GM18873 (cell line): ENCODE data around the gene USP49.

Experiments used
- ATAC-seq: cut with Tn5 transposase; IDR thresholded peaks from one replicate; pipeline ENCODE4 v1.9.1; 2021; ENCODE audit warnings: mild to moderate bottlenecking, moderate library complexity, moderate number of reproducible peaks; ENCODE audit not compliant: unreplicated experiment, low FRiP score

USP49 gene

DNA sequence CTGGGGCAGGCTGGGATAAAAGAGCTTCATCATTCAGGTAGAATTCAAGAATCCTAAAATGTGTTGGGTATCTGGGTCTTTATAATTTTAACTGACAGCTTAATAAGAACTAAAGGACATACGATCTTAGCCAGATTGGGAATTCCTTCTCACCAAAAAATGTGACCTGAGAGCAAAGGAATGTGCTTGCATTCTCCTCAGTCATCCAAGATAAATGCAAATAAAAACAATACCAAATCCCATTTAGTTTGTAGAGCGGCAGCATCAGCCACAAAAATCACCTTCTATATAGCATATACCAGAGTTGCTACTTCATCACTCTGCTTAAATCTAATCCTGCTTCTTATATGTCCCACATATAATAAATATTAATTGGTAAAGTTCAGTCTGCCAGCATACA, 16.9 kb downstream of the USP49 start:
- no peak for ATAC-seq

DNA sequence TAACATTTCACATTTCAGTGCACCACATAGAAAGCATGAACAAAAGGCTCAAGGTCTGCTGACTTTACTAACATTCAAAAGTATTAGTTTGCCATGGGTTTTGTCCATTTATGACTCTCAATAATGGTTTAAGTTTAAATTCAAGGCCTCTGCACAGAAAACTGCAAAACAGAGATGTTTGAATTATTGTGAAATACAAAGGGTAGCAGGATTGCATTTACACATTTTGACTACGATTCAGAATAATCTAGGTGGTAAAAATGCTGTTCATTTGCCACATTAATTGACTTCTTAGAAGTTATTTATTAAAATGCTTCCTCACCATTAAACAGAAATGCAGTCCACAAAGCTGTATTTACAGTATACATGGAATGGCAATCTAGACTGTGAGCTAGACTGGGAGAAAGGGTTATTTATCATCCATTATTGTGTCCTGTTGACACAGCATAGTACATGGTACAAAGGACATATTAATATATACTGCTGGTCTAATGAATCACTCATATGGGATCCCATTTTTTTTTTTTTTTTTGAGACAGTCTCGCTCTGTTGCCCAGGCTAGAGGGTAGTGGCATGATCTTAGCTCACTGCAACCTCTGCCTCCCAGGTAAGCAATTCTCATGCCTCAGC, 18.0 kb downstream of the USP49 start:
- no peak for ATAC-seq

DNA sequence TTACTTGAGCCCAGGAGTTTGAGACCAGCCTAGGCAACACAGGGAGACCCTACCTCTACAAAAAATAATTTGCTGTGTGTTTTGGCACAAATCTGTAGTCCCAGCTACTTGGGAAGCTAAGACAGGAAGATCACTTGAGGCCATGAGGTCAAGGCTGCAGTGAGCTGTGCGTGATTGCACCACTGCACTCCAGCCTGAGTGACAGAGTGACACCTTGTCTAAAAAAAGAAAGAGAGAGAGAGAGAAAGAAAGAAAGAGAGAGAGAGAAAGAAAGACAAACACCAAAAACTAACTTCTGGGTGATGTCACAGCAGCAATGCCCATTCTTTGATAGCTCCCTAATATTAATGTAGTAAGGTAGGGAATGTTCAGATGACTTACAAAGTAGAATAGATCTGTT, 20.4 kb downstream of the USP49 start:
- no peak for ATAC-seq

DNA sequence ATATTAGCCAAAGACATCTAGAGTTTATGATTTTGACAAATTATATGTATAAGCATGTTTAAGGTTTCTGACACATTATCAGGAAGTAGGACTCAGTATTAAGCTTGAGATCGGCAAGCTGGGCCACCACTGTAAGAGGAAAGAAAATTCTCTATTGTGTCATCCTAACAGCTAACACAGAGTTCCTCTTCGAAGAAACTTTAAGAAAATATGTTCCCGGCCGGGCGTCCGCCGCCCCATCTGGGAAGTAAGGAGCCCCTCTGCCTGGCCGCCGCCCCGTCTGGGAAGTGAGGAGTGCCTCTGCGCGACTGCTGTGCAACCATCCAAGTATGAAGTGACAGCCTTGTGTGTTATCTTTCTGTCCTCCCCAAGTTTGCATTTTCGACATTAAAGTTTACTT, 23.0 kb downstream of the USP49 start:
- ATAC-seq: no peak

GRCh38 chr6:41871691-41872090, 23.5 kb downstream of the USP49 start:
- no peak for ATAC-seq

GRCh38 chr6:41859356-41859755, 35.8 kb downstream of the USP49 start:
- no peak for ATAC-seq

- no peak for ATAC-seq
Measured at GRCh38 chr6:41858703-41859102, 36.5 kb downstream of the USP49 start.

GRCh38 chr6:41850861-41851260, 44.3 kb downstream of the USP49 start:
- ATAC-seq: no peak

DNA sequence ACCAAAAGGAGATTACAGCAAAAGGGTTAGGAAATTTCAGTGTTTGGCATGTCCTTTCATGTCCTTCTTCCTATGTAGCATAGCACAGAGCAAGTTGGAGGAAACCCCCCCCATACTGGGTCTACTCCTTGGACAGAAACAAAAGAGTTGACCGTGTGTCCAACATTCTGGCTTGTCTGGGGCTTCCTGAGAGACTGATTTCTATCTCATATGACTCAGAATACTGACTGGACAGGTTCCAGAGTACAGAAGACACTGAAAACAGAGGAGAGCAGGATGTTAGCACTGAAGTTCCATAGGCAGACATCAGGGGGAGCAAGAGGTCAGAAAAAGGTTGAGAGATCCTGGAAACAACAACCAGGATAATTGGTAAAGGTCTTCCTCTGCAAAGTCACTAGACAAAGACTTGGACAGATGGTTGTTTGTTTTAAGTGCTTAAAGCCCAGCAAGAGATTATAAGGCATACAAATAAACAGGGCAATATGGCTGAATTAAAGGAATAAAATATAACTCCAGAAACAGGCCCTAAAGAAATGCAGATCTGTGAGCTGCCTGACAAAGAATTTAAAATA, 48.4 kb downstream of the USP49 start:
- ATAC-seq: no peak

DNA sequence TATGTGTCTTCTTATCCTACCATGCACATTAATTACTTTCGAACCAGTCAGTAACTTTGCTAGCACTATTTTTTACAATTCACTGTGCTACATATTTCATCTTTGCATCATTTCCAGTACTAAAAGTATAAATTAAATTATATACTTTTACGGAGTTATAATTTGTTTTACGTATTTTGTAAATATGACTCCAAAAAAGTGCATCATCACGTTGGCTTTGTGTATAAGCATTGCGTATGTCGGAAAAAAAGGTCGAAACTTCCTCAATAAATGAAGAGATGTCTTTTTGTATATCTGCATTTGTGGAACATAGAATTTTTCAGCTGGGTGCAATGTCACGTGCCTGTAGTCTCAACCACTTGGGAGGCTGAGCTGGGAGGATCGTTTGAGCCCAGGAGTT, 52.0 kb downstream of the USP49 start:
- ATAC-seq: no peak

- no peak for ATAC-seq
Measured at GRCh38 chr6:41840326-41840725, 54.8 kb downstream of the USP49 start.

GRCh38 chr6:41836660-41837052, 58.5 kb downstream of the USP49 start:
- no peak for ATAC-seq

- ATAC-seq: no peak
Measured at GRCh38 chr6:41836022-41836659, 59.0 kb downstream of the USP49 start.

- no peak for ATAC-seq
Measured at GRCh38 chr6:41832263-41832662, 62.9 kb downstream of the USP49 start.

DNA sequence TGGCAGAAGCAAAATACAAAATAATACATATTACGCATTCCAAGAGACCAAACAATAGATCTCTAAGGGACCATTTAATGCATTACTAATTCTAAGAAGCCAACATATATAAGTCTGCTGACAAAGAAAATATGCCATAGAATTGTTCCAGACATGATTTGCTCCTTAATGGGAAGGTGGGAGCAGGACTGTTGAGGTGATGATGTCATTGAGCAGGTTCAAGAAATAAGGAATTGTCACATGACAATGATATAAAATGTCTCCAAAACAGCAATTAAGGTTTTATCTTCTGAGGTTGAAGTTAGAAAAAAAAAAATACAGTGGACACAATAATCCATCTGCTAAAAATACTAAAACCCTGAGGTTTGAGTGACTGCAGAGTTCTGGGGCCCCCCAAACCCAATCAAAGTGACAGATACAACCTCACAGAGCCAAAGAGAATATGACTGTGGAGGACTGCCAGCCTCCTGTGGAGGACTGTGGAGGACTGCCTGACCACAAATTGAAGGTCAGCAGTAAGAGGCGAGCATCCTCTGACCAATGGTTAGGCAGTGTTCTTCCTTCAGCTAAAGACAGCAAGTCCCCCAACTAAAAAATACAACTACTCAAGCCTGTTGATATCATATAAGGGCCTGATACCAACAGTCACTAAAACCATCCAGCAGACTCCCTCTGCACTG, 68.7 kb downstream of the USP49 start:
- no peak for ATAC-seq

DNA sequence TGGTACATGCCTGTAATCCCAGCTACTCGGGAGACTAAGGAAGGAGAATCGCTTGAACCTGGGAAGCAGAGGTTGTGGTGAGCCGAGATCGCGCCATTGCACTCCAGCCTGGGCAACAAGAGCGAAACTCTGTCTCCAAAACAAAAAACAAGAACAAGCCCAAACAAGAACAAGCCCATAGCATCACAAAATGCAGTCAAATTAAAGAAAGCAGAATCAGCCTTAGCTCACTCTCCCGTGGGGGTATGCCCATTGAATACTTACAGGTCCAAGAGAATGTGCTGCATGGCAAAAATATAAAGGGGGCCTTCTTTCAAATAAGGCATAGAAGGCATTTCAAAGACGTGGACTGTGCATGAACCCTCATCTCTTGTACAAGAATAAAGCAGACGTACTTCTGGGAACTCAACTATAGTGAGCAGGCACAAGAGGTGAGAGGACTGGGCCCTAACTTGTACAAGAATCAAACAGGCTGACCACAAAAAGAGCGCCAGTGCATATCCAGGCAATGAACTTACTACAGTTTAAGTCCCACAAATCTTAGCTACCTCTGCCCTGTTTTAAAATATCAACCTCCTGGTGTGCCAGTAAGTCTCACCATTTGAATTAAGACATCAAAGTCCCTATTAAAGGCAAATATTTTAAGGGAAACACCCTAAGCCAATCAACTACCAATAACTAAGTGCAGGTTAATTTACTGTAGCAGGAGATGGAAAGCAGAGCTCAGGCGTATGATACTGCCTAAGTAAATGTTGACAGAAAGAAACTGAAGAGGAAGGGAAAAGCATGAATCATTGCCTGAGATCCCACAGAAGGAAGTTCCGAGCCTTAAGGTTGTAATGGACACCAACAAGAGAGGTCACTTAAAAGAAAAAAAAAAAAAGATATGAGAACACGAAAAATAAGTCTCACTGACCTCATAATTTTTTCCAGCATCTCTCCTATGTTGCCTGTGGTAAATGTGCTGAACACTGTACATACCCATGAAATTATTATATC, 70.3 kb downstream of the USP49 start:
- no peak for ATAC-seq

- no peak for ATAC-seq
Measured at GRCh38 chr6:41823178-41823577, 72.0 kb downstream of the USP49 start.

DNA sequence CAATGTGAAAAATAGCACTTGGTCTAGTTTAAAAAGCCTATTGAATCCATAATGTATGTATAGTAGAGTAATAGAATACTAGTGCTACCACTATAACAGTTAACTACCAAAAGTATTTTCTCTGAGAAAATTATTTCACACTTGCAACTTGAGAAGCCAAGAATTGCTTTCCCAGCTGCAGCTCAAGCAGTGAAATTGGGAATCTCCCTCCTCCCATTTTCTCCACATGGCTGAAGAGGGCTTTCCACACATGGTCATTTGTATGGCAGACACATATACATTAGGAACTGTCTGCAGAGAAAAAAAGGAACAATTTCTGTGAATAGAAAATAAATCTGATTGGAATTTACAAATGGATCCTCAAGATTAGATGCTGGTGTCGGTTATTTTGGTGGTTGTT, 73.2 kb downstream of the USP49 start:
- ATAC-seq: no peak

DNA sequence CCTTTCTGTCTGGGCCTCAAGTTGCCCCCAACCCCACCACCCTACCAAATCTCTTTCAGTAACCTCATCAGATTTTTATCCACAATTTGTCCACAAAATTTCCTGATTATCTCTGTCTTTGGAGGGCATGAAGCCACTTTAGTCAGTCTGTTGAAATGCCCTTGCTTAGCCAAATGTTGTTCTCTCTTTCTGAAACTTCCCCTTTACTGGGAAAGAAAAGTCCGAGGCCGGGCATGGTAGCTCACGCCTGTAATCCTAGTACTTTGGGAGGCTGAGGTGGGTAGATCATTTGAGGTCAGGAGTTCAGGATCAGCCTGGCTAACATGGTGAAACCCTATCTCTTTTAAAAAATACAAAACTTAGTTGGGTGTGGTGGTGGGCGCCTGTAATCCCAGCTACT, 73.9 kb downstream of the USP49 start:
- no peak for ATAC-seq

GRCh38 chr6:41818271-41819054, 76.7 kb downstream of the USP49 start:
- ATAC-seq: no peak
